ENCODE data around the gene SFMBT1. TPM values are rescaled to one million over a fixed set of nuclear protein-coding genes. Genes with fewer than 3 reads are reported as not detected.
A peak's percentile ranks its signal among the peaks of the same experiment; 100 is the strongest.

The SFMBT1 gene
- total and polyA plus RNA-seq, 9 of the 15 experiments (the other 6 are each of a cell fraction or from before 2014, with no cell fraction given), result 0.76 to 6.6 (median 3.6) TPM

- TF ChIP-seq ILF3 (IDR thresholded peaks at IDR 0.05; ENCODE audit: borderline replicate concordance) (no peak), EGR1 (conservative IDR thresholded peaks at IDR 0.05) (peak; percentile 47), TSHZ1 (CRISPR knock-in tag; IDR thresholded peaks at IDR 0.05) (no peak), TAF7 (tag; IDR thresholded peaks at IDR 0.05) (no peak), NFE2L1 (tag; IDR thresholded peaks at IDR 0.05; ENCODE audit: borderline replicate concordance, low read depth) (no peak), HNRNPH1 (optimal IDR thresholded peaks at IDR 0.05; ENCODE audit: low read depth, low read length) (no peak)
Measured at GRCh38 chr3:52998771-52999513, 46.9 kb downstream of the SFMBT1 start (continued).

GRCh38 chr3:52990637-52991036, 55.2 kb downstream of the SFMBT1 start:
- POLR2A ChIA-PET, result no interaction called here
- Histone ChIP-seq H3K4me2 (ENCODE audit: insufficient read depth, low read length) (no peak overlapping the region), H3K27ac (ENCODE audit: extremely low read depth, low read depth, low read length) (no peak overlapping the region), H4K20me1 (replicated peaks; ENCODE audit: control insufficient read depth, insufficient read depth, low read length) (no peaks in the 10 kb centered on the region), H3K4me3 (no peak overlapping the region), H2AFZ (ENCODE audit: low read depth, low read length) (no peak overlapping the region), H3K36me3 (ENCODE audit: control insufficient read depth, insufficient read depth, low read length) (no peaks in the 10 kb centered on the region), H3K27me3 (ENCODE audit: control insufficient read depth in 2 of 2, insufficient read depth in 2 of 2, low read length in 2 of 2) (no peaks in the 10 kb centered on the region), H3K4me1 (replicated peaks in 1 of 2; ENCODE audit: control insufficient read depth in 2 of 2, insufficient read depth in 2 of 2, low read length in 2 of 2) (no peaks in the 10 kb centered on the region), H3K9me3 (replicated peaks; ENCODE audit: control insufficient read depth, insufficient read depth, low read depth, low read length) (no peaks in the 10 kb centered on the region), H3K79me2 (ENCODE audit: control insufficient read depth, insufficient read depth, low read length) (no peaks in the 10 kb centered on the region), H3K9ac (ENCODE audit: insufficient read depth in 1 of 2, low read depth in 2 of 2, low read length in 2 of 2) (no peak overlapping the region), H3K9me1 (ENCODE audit: control insufficient read depth, insufficient read depth, low read length) (no peaks in the 10 kb centered on the region)
- ATAC-seq (no peak), DNase-seq (ENCODE audit: extremely low read depth in 1 of 4, low spot score in 3 of 4) (no peak), FAIRE-seq (no peak)
- no TSS peak for BruUV-seq (replicated peaks)
- CTCF ChIA-PET (ENCODE audit: low intra/inter-chr PET ratio), result no interaction called here
- in situ Hi-C loops (cut with MboI), result no loop called here
- intact Hi-C loops (cut with micrococcal nuclease), result no loop called here
- TF ChIP-seq ZNF41 (CRISPR knock-in tag; conservative IDR thresholded peaks at IDR 0.05) (no peak), ZNF277 (CRISPR knock-in tag; IDR thresholded peaks at IDR 0.05; ENCODE audit: borderline replicate concordance) (no peak), RBM14 (IDR thresholded peaks at IDR 0.05; ENCODE audit: borderline replicate concordance, insufficient read depth, low read depth, low read length) (no peak), RBM22 (IDR thresholded peaks at IDR 0.05; ENCODE audit: low read depth, low read length, poor library complexity, severe bottlenecking) (no peak), ERF (CRISPR knock-in tag; IDR thresholded peaks at IDR 0.05) (no peak), MEF2A (IDR thresholded peaks at IDR 0.05; ENCODE audit: control insufficient read depth, low read depth, low read length) (no peak), ZBTB26 (CRISPR knock-in tag; IDR thresholded peaks at IDR 0.05) (no peak), KAT7 (CRISPR knock-in tag; IDR thresholded peaks at IDR 0.05; ENCODE audit: borderline replicate concordance) (no peak), ZNF830 (CRISPR knock-in tag; IDR thresholded peaks at IDR 0.05) (no peak)
- WGBS (ENCODE audit: insufficient coverage, low coverage, missing lambda C conversion rate), result 36% methylated on average over 2 of the region's 2 CpGs

Data from K562 (cell line).